Measurements from ENCODE around the gene FDXR.
"Not testable (repeated sequence)": the region's sequence is repeated elsewhere in the genome, so short reads cannot be mapped to it uniquely, and the experiment has no call there.

The FDXR gene

GRCh38 chr17:74874615-74875037 lies 1.8 kb upstream of the FDXR start:
- intact Hi-C loops (cut with DNase I), result no loop called here
- DNase-seq, result no peak

GRCh38 chr17:74873874-74874614 lies 1.2 kb upstream of the FDXR start:
- DNase-seq, result no peak
- intact Hi-C loops (cut with DNase I), result no loop called here

GRCh38 chr17:74873037-74873873 lies 461 bp upstream of the FDXR start:
- peak; percentile 97 to 100 (median 100) for DNase-seq
- intact Hi-C loops (cut with DNase I), result no loop called here

DNA sequence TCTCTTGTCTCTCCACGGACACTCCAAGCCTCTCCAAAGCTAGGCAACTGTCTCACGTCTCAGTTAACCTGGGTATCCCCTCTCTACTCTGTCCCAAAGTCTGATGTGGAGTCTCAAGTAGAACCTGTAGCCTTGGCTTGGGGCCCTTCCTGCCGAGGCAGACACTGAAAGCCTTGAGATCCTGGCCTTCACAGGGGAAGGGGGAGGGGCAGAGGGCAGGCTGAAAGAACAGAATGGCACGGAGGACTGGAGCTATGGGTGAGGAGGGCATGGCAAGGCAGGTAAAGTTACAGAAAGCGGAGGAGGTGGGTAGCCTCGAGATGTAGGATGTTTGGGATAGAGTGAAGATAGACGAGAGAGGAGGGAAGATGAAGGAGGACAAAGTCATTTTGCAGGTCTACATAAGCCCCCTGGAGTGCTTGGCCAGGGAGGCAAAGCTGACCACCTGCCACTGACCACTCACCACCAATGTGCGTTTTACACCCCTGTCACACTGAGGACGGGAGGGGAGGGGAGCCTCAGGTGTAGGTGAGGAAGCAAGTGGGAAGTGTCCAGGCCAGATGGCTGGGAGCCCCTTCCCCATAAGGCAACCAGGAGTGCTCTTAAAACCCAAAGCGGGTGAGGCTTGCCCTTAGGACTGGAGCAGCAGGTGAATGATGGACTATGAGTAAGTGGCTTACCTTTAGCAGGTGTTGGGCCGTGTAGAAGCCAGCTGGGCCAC lies 1.3 kb downstream of the FDXR start:
- intact Hi-C loops (cut with DNase I), result no loop called here
- no peak for DNase-seq

GRCh38 chr17:74870512-74870911 lies 2.3 kb downstream of the FDXR start:
- intact Hi-C loops (cut with DNase I), result no loop called here
- no peak for DNase-seq

DNA sequence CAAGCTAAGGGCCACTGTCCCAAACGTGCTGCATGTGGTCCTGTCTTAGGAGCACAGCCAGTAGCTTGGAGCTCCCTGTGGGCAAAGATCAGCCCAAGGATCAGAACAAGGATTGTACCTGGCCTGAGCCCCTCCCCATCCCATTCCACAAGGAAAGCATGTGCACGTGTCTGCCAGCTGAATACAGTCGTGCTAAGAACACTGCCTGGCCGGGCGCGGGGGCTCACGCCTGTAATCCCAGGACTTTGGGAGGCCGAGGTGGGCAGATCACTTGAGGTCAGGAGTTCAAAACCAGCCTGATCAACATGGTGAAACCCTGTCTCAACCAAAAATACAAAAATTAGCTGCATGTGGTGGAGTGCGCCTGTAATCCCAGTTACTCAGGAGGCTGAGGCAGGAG lies 2.8 kb downstream of the FDXR start:
- intact Hi-C loops (cut with DNase I); DNase-seq: not testable (repeated sequence)

GRCh38 chr17:74868908-74869255 lies 3.9 kb downstream of the FDXR start:
- no peak for DNase-seq
- intact Hi-C loops (cut with DNase I), result no loop called here

GRCh38 chr17:74868251-74868907 lies 4.4 kb downstream of the FDXR start:
- intact Hi-C loops (cut with DNase I), result no loop called here
- DNase-seq, result no peak

- intact Hi-C loops (cut with DNase I), result no loop called here
- no peak for DNase-seq
These were observed 6.5 kb downstream of the FDXR start for GRCh38 chr17:74866198-74866835.

GRCh38 chr17:74865504-74866197 lies 7.1 kb downstream of the FDXR start:
- no peak for DNase-seq
- intact Hi-C loops (cut with DNase I), result loop anchor here (1.0 to 2.0 kb wide), 2 partner anchors 74 to 121 kb away; no protein-coding TSS in a partner anchor

GRCh38 chr17:74864866-74865395 lies 7.9 kb downstream of the FDXR start:
- DNase-seq, result peak; percentile 73 to 98 (median 88)
- intact Hi-C loops (cut with DNase I), result loop anchor here (1.0 to 2.0 kb wide), 2 partner anchors 74 to 120 kb away; no protein-coding TSS in a partner anchor

DNA sequence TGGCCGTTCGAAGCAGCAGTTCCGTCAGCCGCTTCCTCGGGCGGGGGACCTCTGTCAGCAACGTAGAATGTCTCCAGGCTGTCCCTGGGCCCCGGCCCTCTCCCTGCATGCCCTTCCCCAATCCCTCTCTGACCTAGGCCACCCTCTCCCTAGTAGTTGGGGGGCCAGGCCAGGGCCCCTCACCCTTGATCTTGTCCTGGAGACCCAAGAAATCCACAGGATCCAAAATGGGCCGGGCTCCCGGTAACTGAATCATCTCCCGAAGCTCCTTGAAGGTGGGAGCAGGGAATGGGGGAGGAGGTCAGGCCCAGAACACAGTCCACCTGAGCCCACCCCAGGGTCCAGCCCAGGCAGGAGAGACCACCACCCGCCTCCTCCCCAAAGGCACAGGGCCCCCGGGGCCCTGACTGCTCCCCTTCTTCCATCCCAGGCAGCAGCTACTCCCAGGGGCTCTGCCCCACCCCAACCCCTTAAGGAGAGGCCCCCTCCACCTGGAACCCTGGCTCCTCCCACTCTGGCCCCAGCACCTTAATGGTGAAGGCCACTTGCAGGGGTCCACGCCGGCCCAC lies 8.4 kb downstream of the FDXR start:
- intact Hi-C loops (cut with DNase I), result loop anchor here (2.0 kb wide), 1 partner anchor 120 kb away; no protein-coding TSS in a partner anchor
- no peak for DNase-seq

DNA sequence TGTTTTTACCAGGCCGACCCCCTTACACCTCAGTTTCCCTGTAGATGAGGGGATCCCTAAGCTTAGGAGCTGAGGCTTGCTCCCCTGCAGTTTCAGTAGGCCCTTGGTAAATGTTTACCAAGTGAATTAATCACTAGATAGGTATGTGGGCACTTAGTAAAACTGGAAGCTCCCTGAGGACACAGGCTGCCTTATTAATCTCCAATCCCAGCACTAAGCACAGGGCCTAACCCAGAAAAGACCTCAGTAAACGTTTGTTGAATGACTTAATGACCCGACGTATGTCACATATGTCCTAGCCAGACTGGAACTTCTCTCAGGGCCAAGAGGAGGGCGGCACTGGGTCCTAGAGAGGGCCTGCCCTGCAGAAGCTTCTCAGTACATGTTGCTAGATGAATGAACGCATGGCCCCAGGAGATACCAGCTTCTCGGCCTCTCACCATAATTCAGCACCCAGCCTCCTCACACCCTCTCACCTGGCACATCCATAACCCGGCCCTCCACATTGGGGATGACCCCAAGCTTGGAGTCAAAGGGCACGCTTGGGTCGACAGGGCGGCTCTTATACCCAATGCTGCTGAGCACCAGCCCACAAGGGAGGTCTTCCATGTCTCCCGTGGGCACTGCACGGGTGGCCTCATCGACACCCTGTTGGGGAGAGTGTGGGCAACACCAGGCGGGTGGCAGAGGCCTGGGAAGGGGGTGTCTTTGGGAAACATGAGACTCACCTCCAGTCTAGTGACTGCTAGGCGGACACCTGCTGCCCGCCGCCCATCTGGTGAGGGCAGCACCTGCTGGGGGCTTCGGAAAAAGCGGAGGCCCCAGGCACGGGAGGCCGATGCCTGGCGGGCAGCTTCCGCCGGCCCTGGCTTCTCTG lies 9.1 kb downstream of the FDXR start:
- no peak for DNase-seq
- intact Hi-C loops (cut with DNase I), result loop anchor here (2.0 kb wide), 1 partner anchor 119 kb away; no protein-coding TSS in a partner anchor

- no peak for DNase-seq
- intact Hi-C loops (cut with DNase I), result no loop called here
These were observed 9.9 kb downstream of the FDXR start for GRCh38 chr17:74862919-74863318.

DNA sequence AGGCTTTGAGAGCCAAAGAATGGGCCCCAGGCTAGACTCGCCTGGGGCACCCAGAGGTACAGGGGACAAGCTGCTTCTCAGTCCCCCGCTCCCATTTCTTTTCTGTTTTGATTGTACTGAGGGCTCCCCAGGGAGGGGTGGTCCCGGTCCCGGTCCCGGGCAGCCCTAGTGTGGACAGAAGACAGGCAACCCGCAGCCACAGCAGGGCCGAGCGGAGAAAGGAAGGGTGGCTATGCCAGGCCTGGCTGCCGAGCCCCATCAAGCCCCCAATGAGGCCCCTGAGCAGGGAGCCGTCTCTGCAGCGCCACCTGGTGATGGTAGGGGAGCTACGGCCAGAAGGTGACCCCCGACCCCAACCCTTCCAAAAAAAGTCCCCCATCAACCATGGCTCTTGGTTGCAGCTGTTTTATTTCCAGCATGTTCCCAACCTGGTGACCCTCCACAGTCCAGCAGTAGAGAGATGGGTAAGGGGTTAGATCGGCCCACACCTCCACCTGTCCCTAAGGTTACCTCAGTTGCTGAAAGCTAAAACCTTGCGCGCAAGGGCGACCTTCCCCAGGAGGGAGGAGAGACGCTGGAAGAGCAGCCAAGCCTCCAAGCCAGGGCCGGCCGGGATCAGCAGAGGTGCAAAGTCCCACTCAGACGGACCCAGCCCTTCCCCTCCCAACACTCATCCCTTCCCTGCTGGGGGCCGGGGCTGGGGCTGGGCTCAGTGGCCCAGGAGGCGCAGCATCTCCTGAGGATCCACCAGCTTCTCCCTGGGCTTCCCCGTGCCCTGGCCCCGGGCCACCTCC lies 10.5 kb downstream of the FDXR start:
- peak in 9 of 10 donors; percentile 36 to 95 (median 67) for DNase-seq
- intact Hi-C loops (cut with DNase I), result no loop called here

DNA sequence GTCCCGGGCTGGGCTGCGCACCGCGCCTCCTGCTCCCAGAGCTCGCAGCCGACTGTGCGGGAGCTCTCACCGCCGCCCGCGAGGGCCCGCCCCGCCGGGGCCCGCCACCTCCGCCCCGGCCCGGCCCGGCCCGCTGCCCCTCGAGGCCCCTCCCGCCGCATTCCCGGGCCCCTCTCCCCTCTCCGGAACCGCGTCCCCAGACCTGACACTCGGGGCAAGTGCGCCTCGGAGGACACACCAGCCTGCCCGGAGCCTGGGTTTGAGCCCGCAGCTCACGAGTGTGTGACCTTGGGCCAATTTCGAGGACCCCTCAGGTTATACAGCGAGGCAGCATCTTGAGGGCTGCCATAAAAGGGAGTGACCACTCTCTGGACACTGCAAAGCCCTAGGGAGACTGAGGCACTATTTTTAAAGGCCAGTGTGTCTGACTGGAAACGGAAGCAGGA lies 11.1 kb downstream of the FDXR start:
- intact Hi-C loops (cut with DNase I), result no loop called here
- no peak for DNase-seq
